Right lobe of liver (tissue), 6 donors: ENCODE measurements around the gene GNAT2. TPM values are rescaled to one million over a fixed set of nuclear protein-coding genes. Genes with fewer than 3 reads are reported as not detected.

ENCODE experiments used
- ATAC-seq, 4 donors: fragments of 200-7000 bp; cut with Tn5 transposase; one replicate each; pipeline ENCODE4 v1.9.1; 2020; ENCODE audit warnings: mild to moderate bottlenecking in 4 of 4, moderate library complexity in 4 of 4
- DNase-seq, 3 donors: peaks; one replicate each; pipeline ENCODE4 v3.0.0-alpha.2; 2020
- H3K27ac ChIP-seq, 3 donors: fragments of 200-600 bp; one replicate each; pipeline ENCODE4 v1.8.0; 2022
- H3K27me3 ChIP-seq, 2 donors: fragments of 200-600 bp; one replicate each; pipeline ENCODE4 v1.8.0; 2022
- H3K36me3 ChIP-seq, 4 donors: fragments of 200-600 bp; sonication (generic) in 1 of 4; one replicate each; pipeline versions ENCODE4 v1.5.1 to v1.8.0; 2017 to 2022; ENCODE audit warnings: control low read depth in 1 of 4
- H3K4me1 ChIP-seq, 4 donors: fragments of 200-600 bp; sonication (generic) in 1 of 4; one replicate each; pipeline versions ENCODE4 v1.5.1 to v1.8.0; 2017 to 2022; ENCODE audit warnings: control low read depth in 1 of 4
- H3K4me3 ChIP-seq, 3 donors: fragments of 200-600 bp; one replicate each; pipeline ENCODE4 v1.8.0; 2022
- H3K9me3 ChIP-seq, 4 donors: fragments of 200-600 bp; sonication (generic) in 1 of 4; one replicate each; pipeline versions ENCODE4 v1.5.1 to v1.8.0; 2017 to 2022; ENCODE audit warnings: control low read depth in 1 of 4
- CTCF ChIP-seq, 4 donors: fragments of 200-600 bp in 3 of 4; fragments of 450-650 bp in 1 of 4; IDR thresholded peaks; one replicate each; pipeline versions ENCODE4 v1.5.1 to v1.8.0; 2016 to 2022; ENCODE audit warnings: antibody characterized with exemption in 4 of 4, mild to moderate bottlenecking in 2 of 4
- POLR2A ChIP-seq: fragments of 450-650 bp; IDR thresholded peaks from one replicate; pipeline ENCODE4 v1.6.1; 2017; ENCODE audit warnings: antibody characterized with exemption, mild to moderate bottlenecking
- WGBS: methylation state at CpG from one replicate; pipeline ENCODE4 v1.1.6; 2018; ENCODE audit warnings: low coverage, low lambda C conversion rate; ENCODE audit not compliant: insufficient coverage; ENCODE audit errors: missing lambda C conversion rate; 5-methylcytosine and 5-hydroxymethylcytosine counted together
- intact Hi-C, 2 donors: fragments of 100-400 bp; cut with DNase I; formaldehyde crosslinking; loops; one replicate each; pipeline versions ENCODE4 v1.11.2 to v1.14.1; 2022
- total RNA-seq, 6 experiments: library from RNA; depleted of rRNA in 2 of 6; stranded (reverse); fragments of >200 nt in 2 of 6; fragmentation: NEBNext Ultra II Directional in 3 of 6; extraction: Animal tissue kit (Norgen Biotek cat#: 25700) in 3 of 6; gene quantifications; one replicate each; pipeline versions ENCODE4 v1.1.0 to v1.2.4, GENCODE V29; 2016 to 2023
- donor health status: DM: no; HTN: yes; CAD: no.
- donor health status: DM: no; HTN: no; CAD: no.
- donor health status: DM: no; HTN: no; CAD: no.
- donor health status: DM: no; HTN: yes; CAD: no.
- donor health status: DM: no; HTN: yes; CAD: no.

Gene GNAT2
- total RNA-seq, 6 experiments from 2014 or later = 0.20 to 0.21 (median 0.20) TPM; not detected in 3

GRCh38 chr1:109629372-109630030 lies 10.1 kb upstream of the GNAT2 start:
- intact Hi-C loops = loop anchor here (5.0 to 10.0 kb wide), 2 partner anchors 85 to 87 kb away; partner anchors contain the start of gene GNAI3 (in 1 of the 2)
- WGBS = 100% methylated on average over 2 of the region's 10 CpGs
- Histone ChIP-seq H3K4me1 (no peaks in the 10 kb centered on the region), H3K27me3 (no peaks in the 10 kb centered on the region), H3K4me3 (no peak overlapping the region), H3K36me3 (peaks cover 0 to 38% (median 13%) of the 10 kb centered on the region in 4 donors), H3K27ac (no peak overlapping the region), H3K9me3 (no peaks in the 10 kb centered on the region)
- TF ChIP-seq POLR2A = no peak
- no peak for TF ChIP-seq CTCF (IDR thresholded peaks at IDR 0.05)
- ATAC-seq (no peak), DNase-seq (no peak)

- WGBS = 82% methylated on average over 10 of the region's 23 CpGs
- Histone ChIP-seq H3K27me3 (no peaks in the 10 kb centered on the region), H3K4me1 (no peaks in the 10 kb centered on the region), H3K9me3 (no peaks in the 10 kb centered on the region), H3K27ac (no peak overlapping the region), H3K4me3 (no peak overlapping the region), H3K36me3 (peaks cover 0 to 38% (median 13%) of the 10 kb centered on the region in 4 donors)
- ATAC-seq = no peak
- DNase-seq = peak in 1 of 3 donors; percentile 55
- TF ChIP-seq POLR2A (no peak), CTCF (IDR thresholded peaks at IDR 0.05) (no peak)
- intact Hi-C loops = loop anchor here (5.0 to 10.0 kb wide), 2 partner anchors 84 to 86 kb away; partner anchors contain the start of gene GNAI3 (in 1 of the 2)
These were observed 9.3 kb upstream of the GNAT2 start for GRCh38 chr1:109628540-109629321.

GRCh38 chr1:109627692-109628399 lies 8.4 kb upstream of the GNAT2 start:
- WGBS = 60% methylated on average over 1 of the region's 23 CpGs
- intact Hi-C loops = loop anchor here (5.0 to 10.0 kb wide), 2 partner anchors 83 to 86 kb away; partner anchors contain the start of gene GNAI3 (in 1 of the 2)

More at GRCh38 chr1:109627692-109628399, 8.4 kb upstream of the GNAT2 start:
- Histone ChIP-seq H3K4me1 (peaks cover 0 to 7% (median 0%) of the 10 kb centered on the region in 4 donors), H3K27me3 (no peaks in the 10 kb centered on the region), H3K9me3 (no peaks in the 10 kb centered on the region), H3K27ac (no peak overlapping the region), H3K4me3 (no peak overlapping the region), H3K36me3 (peaks cover 0 to 38% (median 13%) of the 10 kb centered on the region in 4 donors)
- ATAC-seq (no peak), DNase-seq (no peak)
- TF ChIP-seq CTCF (IDR thresholded peaks at IDR 0.05) = no peak
- no peak for TF ChIP-seq POLR2A
